ENCODE results near the gene PYM1. TPM values are rescaled to one million over a fixed set of nuclear protein-coding genes. Genes with fewer than 3 reads are reported as not detected.

Gene PYM1
- polyA plus RNA-seq, 1 of the 3 experiments (the other 2 are of a cell fraction) = 36.3 TPM

- Histone ChIP-seq H3K9me2 (no peaks in the 10 kb centered on the region), H3K4me3 (ENCODE audit: low read depth in 2 of 2, low read length in 1 of 2) (no peak overlapping the region), H3K9ac (no peak overlapping the region), H3K4me1 (ENCODE audit: control insufficient read depth in 1 of 2, insufficient read depth in 2 of 2, low read depth in 1 of 2, low read length in 1 of 2) (peaks cover 14 to 20% of the 10 kb centered on the region in 2 experiments; a peak in 3 of 4 replicates), H3K36me3 (replicated peaks in 1 of 2; ENCODE audit: control insufficient read depth in 1 of 2, insufficient read depth in 2 of 2, low read length in 1 of 2) (peaks cover under 1 to 7% of the 10 kb centered on the region in 2 experiments), H3K4me2 (no peak overlapping the region), H3F3A (replicated peaks; ENCODE audit: insufficient read depth) (peaks cover 8% of the 10 kb centered on the region), H3K9me3 (no peaks in the 10 kb centered on the region), H4K20me1 (ENCODE audit: insufficient read depth) (no peaks in the 10 kb centered on the region), H3K27me3 (ENCODE audit: insufficient read depth) (no peaks in the 10 kb centered on the region), H2AFZ (ENCODE audit: low read depth) (no peak overlapping the region), H3K79me2 (ENCODE audit: insufficient read depth) (peaks cover 27% of the 10 kb centered on the region), H3K27ac (ENCODE audit: low read depth in 2 of 2, low read length in 1 of 2) (no peak overlapping the region)
- CTCF ChIA-PET = no interaction called here
- no peak for DNase-seq
- TF ChIP-seq RCOR1 (IDR thresholded peaks at IDR 0.05; ENCODE audit: low read length) = no peak
- no peak for TF ChIP-seq RFX5 (IDR thresholded peaks at IDR 0.05; ENCODE audit: low read length)
- TF ChIP-seq TCF12 (IDR thresholded peaks at IDR 0.05) = no peak
- TF ChIP-seq JUND (IDR thresholded peaks at IDR 0.05) = no peak
- TF ChIP-seq MEF2A (IDR thresholded peaks at IDR 0.05; ENCODE audit: borderline replicate concordance, low read depth) = no peak
- TF ChIP-seq, protein P1, sequence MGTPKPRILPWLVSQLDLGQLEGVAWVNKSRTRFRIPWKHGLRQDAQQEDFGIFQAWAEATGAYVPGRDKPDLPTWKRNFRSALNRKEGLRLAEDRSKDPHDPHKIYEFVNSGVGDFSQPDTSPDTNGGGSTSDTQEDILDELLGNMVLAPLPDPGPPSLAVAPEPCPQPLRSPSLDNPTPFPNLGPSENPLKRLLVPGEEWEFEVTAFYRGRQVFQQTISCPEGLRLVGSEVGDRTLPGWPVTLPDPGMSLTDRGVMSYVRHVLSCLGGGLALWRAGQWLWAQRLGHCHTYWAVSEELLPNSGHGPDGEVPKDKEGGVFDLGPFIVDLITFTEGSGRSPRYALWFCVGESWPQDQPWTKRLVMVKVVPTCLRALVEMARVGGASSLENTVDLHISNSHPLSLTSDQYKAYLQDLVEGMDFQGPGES (IDR thresholded peaks at IDR 0.05; ENCODE audit: low read depth, low read length) = no peak
- no peak for TF ChIP-seq YY1 (IDR thresholded peaks at IDR 0.05; ENCODE audit: low read depth)
- no peak for TF ChIP-seq NRF1 (IDR thresholded peaks at IDR 0.05; ENCODE audit: low read depth, low read length)
- no peak for TF ChIP-seq EP300 (IDR thresholded peaks at IDR 0.05; ENCODE audit: borderline replicate concordance in 1 of 2, low read depth in 1 of 2, low read length in 1 of 2)
- TF ChIP-seq TEAD4 (IDR thresholded peaks at IDR 0.05; ENCODE audit: borderline replicate concordance, insufficient read depth) = no peak
- POLR2A ChIA-PET = no interaction called here
- WGBS (ENCODE audit: low lambda C conversion rate) = 86% methylated on average over 5 of the region's 5 CpGs
Observed at GRCh38 chr12:55965240-55965639, 37.5 kb upstream of the PYM1 start.

DNA sequence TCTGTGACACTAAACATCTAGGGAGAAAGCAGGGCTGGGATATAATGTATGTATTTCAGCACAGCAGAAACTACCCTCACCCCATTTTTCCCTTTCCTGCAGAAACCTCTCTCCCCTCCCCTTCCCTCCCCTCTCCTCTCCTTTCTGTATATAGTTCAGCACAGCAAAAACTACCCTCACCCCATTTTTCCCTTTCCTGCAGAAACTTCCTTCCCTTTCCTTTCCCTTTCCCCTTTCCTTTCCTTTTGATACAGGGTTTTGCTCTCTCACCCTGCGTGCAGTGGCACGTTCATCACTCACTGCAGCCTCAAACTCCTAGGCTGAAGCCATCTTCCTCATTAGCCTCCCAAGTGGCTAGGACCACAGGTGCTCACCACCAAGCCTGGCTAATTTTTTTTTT is 36.1 kb upstream of the PYM1 start:
- H3K79me2 ChIP-seq (ENCODE audit: insufficient read depth) = peaks cover 20% of the 10 kb centered on the region
- no peak overlapping the region for H3K4me3 ChIP-seq (ENCODE audit: low read depth in 2 of 2, low read length in 1 of 2)
- no peak overlapping the region for H3K9ac ChIP-seq
- peaks cover 8% of the 10 kb centered on the region for H3F3A ChIP-seq (replicated peaks; ENCODE audit: insufficient read depth)
- TF ChIP-seq RFX5 (IDR thresholded peaks at IDR 0.05; ENCODE audit: low read length) = no peak
- no peak for TF ChIP-seq SIN3A (IDR thresholded peaks at IDR 0.05; ENCODE audit: borderline replicate concordance, low read depth, low read length)
- no peak for TF ChIP-seq EP300 (IDR thresholded peaks at IDR 0.05; ENCODE audit: borderline replicate concordance in 1 of 2, low read depth in 1 of 2, low read length in 1 of 2)
- TF ChIP-seq, protein P2, sequence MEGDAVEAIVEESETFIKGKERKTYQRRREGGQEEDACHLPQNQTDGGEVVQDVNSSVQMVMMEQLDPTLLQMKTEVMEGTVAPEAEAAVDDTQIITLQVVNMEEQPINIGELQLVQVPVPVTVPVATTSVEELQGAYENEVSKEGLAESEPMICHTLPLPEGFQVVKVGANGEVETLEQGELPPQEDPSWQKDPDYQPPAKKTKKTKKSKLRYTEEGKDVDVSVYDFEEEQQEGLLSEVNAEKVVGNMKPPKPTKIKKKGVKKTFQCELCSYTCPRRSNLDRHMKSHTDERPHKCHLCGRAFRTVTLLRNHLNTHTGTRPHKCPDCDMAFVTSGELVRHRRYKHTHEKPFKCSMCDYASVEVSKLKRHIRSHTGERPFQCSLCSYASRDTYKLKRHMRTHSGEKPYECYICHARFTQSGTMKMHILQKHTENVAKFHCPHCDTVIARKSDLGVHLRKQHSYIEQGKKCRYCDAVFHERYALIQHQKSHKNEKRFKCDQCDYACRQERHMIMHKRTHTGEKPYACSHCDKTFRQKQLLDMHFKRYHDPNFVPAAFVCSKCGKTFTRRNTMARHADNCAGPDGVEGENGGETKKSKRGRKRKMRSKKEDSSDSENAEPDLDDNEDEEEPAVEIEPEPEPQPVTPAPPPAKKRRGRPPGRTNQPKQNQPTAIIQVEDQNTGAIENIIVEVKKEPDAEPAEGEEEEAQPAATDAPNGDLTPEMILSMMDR (IDR thresholded peaks at IDR 0.05) = no peak
- TF ChIP-seq JUND (IDR thresholded peaks at IDR 0.05) = no peak
- no peak for TF ChIP-seq TEAD4 (IDR thresholded peaks at IDR 0.05; ENCODE audit: borderline replicate concordance, insufficient read depth)
- peaks cover 14 to 20% of the 10 kb centered on the region in 2 experiments; a peak in 3 of 4 replicates for H3K4me1 ChIP-seq (ENCODE audit: control insufficient read depth in 1 of 2, insufficient read depth in 2 of 2, low read depth in 1 of 2, low read length in 1 of 2)
- CTCF ChIA-PET = no interaction called here
- WGBS (ENCODE audit: low lambda C conversion rate) = 88% methylated on average over 2 of the region's 2 CpGs
- no peak overlapping the region for H2AFZ ChIP-seq (ENCODE audit: low read depth)
- no peak overlapping the region for H3K4me2 ChIP-seq
- H3K27me3 ChIP-seq (ENCODE audit: insufficient read depth) = no peaks in the 10 kb centered on the region
- POLR2A ChIA-PET = no interaction called here
- H3K36me3 ChIP-seq (replicated peaks in 1 of 2; ENCODE audit: control insufficient read depth in 1 of 2, insufficient read depth in 2 of 2, low read length in 1 of 2) = peaks cover 0 to 4% of the 10 kb centered on the region in 2 experiments
- H3K9me3 ChIP-seq = no peaks in the 10 kb centered on the region
- H3K9me2 ChIP-seq = no peaks in the 10 kb centered on the region
- H4K20me1 ChIP-seq (ENCODE audit: insufficient read depth) = no peaks in the 10 kb centered on the region
- H3K27ac ChIP-seq (ENCODE audit: low read depth in 2 of 2, low read length in 1 of 2) = no peak overlapping the region
- no peak for DNase-seq
